Gastroesophageal sphincter (tissue), 4 donors: ENCODE measurements around the gene HSD11B1. TPM values are rescaled to one million over a fixed set of nuclear protein-coding genes. Genes with fewer than 3 reads are reported as not detected.

Experiments
- ATAC-seq: fragments of 150-250 bp; one replicate; pipeline ENCODE4 v1.9.1; 2016; ENCODE audit warnings: mild to moderate bottlenecking, moderate library complexity
- H3K27ac ChIP-seq, 4 donors: fragments of 200-600 bp; sonication (generic) in 3 of 4; 1 replicate in 3 of 4; 2 replicates in 1 of 4; pipeline ENCODE4 v1.5.1; 2016 to 2019
- H3K27me3 ChIP-seq: fragments of 200-600 bp; sonication (generic); one replicate; pipeline ENCODE4 v1.5.1; 2019
- H3K36me3 ChIP-seq, 2 donors: fragments of 200-600 bp; sonication (generic); one replicate each; pipeline ENCODE4 v1.5.1; 2019; ENCODE audit warnings: control low read depth in 1 of 2
- H3K4me1 ChIP-seq, 3 donors: fragments of 200-600 bp; sonication (generic); 1 replicate in 2 of 3; 2 replicates in 1 of 3; pipeline ENCODE4 v1.5.1; 2016 to 2019; ENCODE audit warnings: control low read depth in 2 of 3
- H3K4me3 ChIP-seq, 2 donors: fragments of 200-600 bp; sonication (generic); one replicate each; pipeline ENCODE4 v1.5.1; 2019; ENCODE audit warnings: mild to moderate bottlenecking in 1 of 2, moderate library complexity in 1 of 2
- H3K9me3 ChIP-seq, 3 donors: fragments of 200-600 bp; sonication (generic); one replicate each; pipeline ENCODE4 v1.5.1; 2017 to 2019; ENCODE audit warnings: control low read depth in 2 of 3
- EP300 ChIP-seq: sonication (generic); formaldehyde crosslinking; IDR thresholded peaks from one replicate; pipeline ENCODE4 v1.6.1; 2017; ENCODE audit warnings: antibody characterized with exemption, mild to moderate bottlenecking
- POLR2A ChIP-seq, 2 donors: fragments of 450-650 bp; IDR thresholded peaks; one replicate each; pipeline ENCODE4 v1.6.1; 2017; ENCODE audit warnings: antibody characterized with exemption in 2 of 2, mild to moderate bottlenecking in 2 of 2, moderate library complexity in 1 of 2
- POLR2AphosphoS5 ChIP-seq: sonication (generic); formaldehyde crosslinking; IDR thresholded peaks from one replicate; pipeline ENCODE4 v1.6.1; 2017; ENCODE audit warnings: antibody characterized with exemption
- WGBS, 2 donors: methylation state at CpG; one replicate each; pipeline ENCODE4 v1.1.5; 2018; ENCODE audit warnings: low coverage in 1 of 2; 5-methylcytosine and 5-hydroxymethylcytosine counted together
- total RNA-seq, 4 donors: library from RNA; depleted of rRNA; stranded (reverse); fragments of >200 nt; gene quantifications; one replicate each; pipeline ENCODE4 v1.1.0, GENCODE V29; 2016
- TF ChIP-seq, protein P1 (sequence below), 4 experiments: fragments of 200-600 bp in 2 of 4; fragments of 450-650 bp in 2 of 4; sonication (generic) in 1 of 4; IDR thresholded peaks; one replicate each; pipeline ENCODE4 v1.5.1; 2017 to 2019; ENCODE audit warnings: antibody characterized with exemption in 4 of 4, mild to moderate bottlenecking in 2 of 4, moderate library complexity in 2 of 4

Gene HSD11B1
- 10 to 100 TPM in 2 of 4 donors, 1 to 10 TPM in 2; 5.0 to 17.8 (median 8.9) TPM for total RNA-seq

DNA sequence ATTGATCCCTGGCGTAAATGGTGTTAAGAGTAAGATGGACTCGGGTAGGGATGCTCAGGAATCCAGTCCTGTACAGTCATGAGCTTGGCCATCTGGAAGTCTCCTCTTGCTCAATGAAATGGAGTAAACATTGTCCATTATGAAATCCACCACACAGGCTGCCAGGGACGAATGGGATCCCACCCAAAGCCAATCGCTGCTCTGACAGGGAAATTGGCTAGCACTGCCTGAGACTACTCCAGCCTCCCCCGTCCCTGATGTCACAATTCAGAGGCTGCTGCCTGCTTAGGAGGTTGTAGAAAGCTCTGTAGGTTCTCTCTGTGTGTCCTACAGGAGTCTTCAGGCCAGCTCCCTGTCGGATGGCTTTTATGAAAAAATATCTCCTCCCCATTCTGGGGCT is at the start of gene HSD11B1:
HSD11B1 (plus strand) TSS at position 263 of the 400 bp plus-strand sequence; CDS start at position 360, 97 bp downstream.
- TF ChIP-seq POLR2AphosphoS5, result peak; percentile 85
- TF ChIP-seq POLR2A (IDR thresholded peaks at IDR 0.05), result peak in 1 of 2 donors; percentile 13
- no peak for TF ChIP-seq EP300
- TF ChIP-seq, protein P1, sequence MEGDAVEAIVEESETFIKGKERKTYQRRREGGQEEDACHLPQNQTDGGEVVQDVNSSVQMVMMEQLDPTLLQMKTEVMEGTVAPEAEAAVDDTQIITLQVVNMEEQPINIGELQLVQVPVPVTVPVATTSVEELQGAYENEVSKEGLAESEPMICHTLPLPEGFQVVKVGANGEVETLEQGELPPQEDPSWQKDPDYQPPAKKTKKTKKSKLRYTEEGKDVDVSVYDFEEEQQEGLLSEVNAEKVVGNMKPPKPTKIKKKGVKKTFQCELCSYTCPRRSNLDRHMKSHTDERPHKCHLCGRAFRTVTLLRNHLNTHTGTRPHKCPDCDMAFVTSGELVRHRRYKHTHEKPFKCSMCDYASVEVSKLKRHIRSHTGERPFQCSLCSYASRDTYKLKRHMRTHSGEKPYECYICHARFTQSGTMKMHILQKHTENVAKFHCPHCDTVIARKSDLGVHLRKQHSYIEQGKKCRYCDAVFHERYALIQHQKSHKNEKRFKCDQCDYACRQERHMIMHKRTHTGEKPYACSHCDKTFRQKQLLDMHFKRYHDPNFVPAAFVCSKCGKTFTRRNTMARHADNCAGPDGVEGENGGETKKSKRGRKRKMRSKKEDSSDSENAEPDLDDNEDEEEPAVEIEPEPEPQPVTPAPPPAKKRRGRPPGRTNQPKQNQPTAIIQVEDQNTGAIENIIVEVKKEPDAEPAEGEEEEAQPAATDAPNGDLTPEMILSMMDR (IDR thresholded peaks at IDR 0.05), result no peak
- 48 to 54% methylated on average over 4 to 6 of the region's 6 CpGs for WGBS, 2 donors
- H3K4me1 ChIP-seq, result no peaks in the 10 kb centered on the region
- H3K36me3 ChIP-seq, result no peaks in the 10 kb centered on the region
- H3K9me3 ChIP-seq, result no peaks in the 10 kb centered on the region
- H3K4me3 ChIP-seq, result no peak within 1 kb of the TSS
- peak within 1 kb of the TSS in 3 of 4 donors; percentile 33 to 60 (median 53) for H3K27ac ChIP-seq
- peak; percentile 97 for ATAC-seq
- H3K27me3 ChIP-seq, result peaks cover 5% of the 10 kb centered on the region

DNA sequence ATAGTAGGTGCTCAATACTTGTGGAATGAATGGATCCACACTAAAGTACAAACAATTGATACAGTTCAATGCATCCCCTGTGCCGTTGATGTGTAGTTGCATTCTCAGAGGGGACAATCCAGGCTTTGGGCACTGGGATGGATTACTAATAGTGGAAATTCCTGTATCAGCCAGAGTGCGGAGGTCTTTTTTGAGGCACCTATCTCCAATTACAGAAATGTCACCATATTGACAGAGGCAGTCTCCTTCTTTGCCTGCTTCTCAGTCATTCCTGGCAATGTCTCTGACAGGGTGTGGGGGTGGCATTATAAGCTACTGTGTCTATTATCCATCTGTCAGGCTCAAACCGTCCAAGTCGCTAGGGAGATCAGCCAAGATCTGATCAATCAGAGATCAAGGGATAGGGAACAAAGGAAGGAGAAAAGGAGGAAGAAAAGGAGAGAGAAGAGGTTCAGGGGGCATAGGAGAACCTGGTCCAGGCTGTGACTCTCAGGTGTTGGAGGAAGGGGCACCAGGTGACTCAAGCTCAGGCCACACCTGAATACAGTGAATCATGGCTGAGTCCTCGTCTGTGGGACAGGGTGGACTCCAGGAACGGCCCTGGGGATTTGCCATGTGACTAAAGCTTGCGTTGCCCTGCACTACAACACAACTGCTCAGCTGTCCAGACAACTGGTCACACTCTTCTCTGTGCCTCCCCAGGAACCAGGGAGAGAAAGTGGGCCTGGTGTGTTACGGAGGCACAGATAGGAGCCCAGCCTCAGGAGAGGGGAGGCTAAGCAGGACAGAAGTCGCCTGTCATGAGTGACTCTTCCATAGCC is 49.0 kb upstream of the HSD11B1 start:
- Histone ChIP-seq H3K36me3 (no peaks in the 10 kb centered on the region), H3K4me1 (peaks cover 0 to 28% (median 8%) of the 10 kb centered on the region in 3 donors), H3K9me3 (no peaks in the 10 kb centered on the region), H3K27ac (no peak overlapping the region), H3K4me3 (no peak overlapping the region), H3K27me3 (no peaks in the 10 kb centered on the region)
- no peak for ATAC-seq
- WGBS, 2 donors, result 82 to 86% methylated on average over 6 to 7 of the region's 9 CpGs
- no peak for TF ChIP-seq EP300
- TF ChIP-seq POLR2AphosphoS5, result no peak
- TF ChIP-seq, protein P1 (IDR thresholded peaks at IDR 0.05), result no peak
- TF ChIP-seq POLR2A (IDR thresholded peaks at IDR 0.05), result no peak

DNA sequence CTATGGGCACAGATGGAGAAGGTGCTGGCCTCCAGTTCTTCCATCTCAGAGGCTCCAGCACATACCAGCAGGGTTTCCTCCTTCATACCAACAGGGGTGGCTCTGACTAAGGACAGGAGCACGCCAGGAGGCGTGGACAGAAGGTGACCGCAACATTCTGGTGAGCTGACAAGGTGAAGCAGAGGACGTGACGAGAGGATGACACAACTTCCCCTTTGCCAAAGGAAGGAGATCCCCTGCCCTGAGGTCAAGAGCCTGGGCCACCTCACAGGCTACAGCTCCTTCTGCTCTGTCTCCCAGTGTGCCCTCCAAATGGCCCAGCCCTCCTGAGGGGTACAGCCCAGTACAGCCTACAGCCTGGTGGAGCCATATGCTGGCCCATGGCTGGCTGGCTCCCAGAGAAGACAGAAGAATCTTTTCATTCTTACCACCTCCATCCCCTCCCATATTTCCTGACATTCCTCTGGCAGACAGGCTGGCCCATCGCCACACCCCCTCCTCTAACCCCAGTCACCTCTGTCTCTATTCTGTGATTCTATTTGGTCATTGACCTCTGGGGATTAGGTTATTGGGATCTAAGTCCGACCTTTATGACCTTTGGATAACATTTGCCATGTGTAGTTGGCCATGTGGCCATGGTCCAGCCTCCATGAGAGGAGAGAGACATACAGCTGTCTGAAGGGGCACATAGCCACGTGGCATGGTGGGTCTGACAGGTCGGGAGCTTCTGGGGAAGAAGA is 47.3 kb upstream of the HSD11B1 start:
- WGBS, 2 donors, result 93% methylated on average over 4 of the region's 9 CpGs; no CpG with 5 or more reads in 1 of the 2 donors
- no peak for ATAC-seq
- Histone ChIP-seq H3K27me3 (no peaks in the 10 kb centered on the region), H3K4me3 (no peak overlapping the region), H3K9me3 (no peaks in the 10 kb centered on the region), H3K27ac (no peak overlapping the region), H3K4me1 (peaks cover 0 to 15% (median 0%) of the 10 kb centered on the region in 3 donors), H3K36me3 (no peaks in the 10 kb centered on the region)
- TF ChIP-seq, protein P1 (IDR thresholded peaks at IDR 0.05), result no peak
- TF ChIP-seq POLR2AphosphoS5, result no peak
- TF ChIP-seq EP300, result no peak
- no peak for TF ChIP-seq POLR2A (IDR thresholded peaks at IDR 0.05)

DNA sequence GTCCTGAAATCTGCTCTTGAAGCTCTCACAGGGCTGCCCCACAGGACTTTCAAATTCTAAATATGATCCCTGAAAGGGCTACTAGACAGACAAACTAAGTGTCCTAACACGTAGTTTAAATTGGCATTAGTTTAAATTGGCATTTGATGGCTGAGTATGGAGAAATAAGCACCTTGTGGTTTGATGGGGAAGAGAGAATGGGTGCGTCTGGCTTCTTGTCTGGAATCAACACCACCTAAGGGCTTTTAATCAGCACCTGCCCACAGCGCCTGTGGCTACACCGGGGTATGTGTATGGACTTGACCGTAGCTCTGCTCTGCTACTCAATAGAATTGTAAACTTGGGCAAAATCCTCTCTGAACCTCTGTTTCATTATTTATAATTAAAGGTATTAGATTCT is 46.7 kb upstream of the HSD11B1 start:
- H3K4me1 ChIP-seq, result peaks cover 0 to 9% (median 0%) of the 10 kb centered on the region in 3 donors
- WGBS, 2 donors, result 88 to 98% methylated on average over 3 to 5 of the region's 5 CpGs

More for the DNA sequence above, 46.7 kb upstream of the HSD11B1 start:
- Histone ChIP-seq H3K27ac (no peak overlapping the region), H3K4me3 (no peak overlapping the region), H3K27me3 (no peaks in the 10 kb centered on the region), H3K36me3 (no peaks in the 10 kb centered on the region), H3K9me3 (no peaks in the 10 kb centered on the region)
- TF ChIP-seq EP300, result no peak
- no peak for TF ChIP-seq POLR2A (IDR thresholded peaks at IDR 0.05)
- TF ChIP-seq, protein P1 (IDR thresholded peaks at IDR 0.05), result no peak
- no peak for TF ChIP-seq POLR2AphosphoS5
- ATAC-seq, result no peak
